ENCODE results near the gene CD82. TPM values are rescaled to one million over a fixed set of nuclear protein-coding genes. Genes with fewer than 3 reads are reported as not detected.

Gene CD82
- total RNA-seq, 6 experiments from 2014 or later: 18.9 to 69.4 (median 48.6) TPM

DNA sequence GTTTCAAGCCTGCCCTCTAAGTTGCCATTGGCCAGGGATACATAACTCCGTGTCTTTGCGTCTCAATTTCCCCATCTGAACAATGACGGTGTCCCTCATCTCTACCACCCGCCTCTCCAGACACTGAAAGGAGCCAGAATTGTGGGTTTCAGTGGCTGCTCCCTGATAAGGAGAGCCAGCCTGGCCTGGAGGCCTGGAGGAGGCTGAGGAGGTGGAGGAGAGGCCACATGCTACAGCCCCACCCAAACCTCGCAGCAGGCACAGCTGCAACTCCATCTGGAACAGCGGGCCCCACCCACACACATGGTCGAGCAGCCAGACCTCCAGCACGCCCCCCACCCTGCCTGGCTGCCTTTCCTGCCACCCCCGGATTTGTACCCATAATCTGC, 34.4 kb upstream of the CD82 start:
- WGBS (ENCODE audit: insufficient coverage, low coverage, low lambda C conversion rate, missing lambda C conversion rate): 60% methylated on average over 1 of the region's 9 CpGs
- Histone ChIP-seq H3K4me1 (no peaks in the 10 kb centered on the region), H3K27ac (no peak overlapping the region), H3K4me3 (no peak overlapping the region), H3K9me3 (no peaks in the 10 kb centered on the region), H3K36me3 (no peaks in the 10 kb centered on the region), H3K27me3 (no peaks in the 10 kb centered on the region)
- DNase-seq (no peak), ATAC-seq (no peak)
- intact Hi-C loops (cut with DNase I): loop anchor here in 1 of 2 donors (10.0 kb wide), 1 partner anchor 416 kb away; no protein-coding TSS in a partner anchor
- TF ChIP-seq, protein P1, sequence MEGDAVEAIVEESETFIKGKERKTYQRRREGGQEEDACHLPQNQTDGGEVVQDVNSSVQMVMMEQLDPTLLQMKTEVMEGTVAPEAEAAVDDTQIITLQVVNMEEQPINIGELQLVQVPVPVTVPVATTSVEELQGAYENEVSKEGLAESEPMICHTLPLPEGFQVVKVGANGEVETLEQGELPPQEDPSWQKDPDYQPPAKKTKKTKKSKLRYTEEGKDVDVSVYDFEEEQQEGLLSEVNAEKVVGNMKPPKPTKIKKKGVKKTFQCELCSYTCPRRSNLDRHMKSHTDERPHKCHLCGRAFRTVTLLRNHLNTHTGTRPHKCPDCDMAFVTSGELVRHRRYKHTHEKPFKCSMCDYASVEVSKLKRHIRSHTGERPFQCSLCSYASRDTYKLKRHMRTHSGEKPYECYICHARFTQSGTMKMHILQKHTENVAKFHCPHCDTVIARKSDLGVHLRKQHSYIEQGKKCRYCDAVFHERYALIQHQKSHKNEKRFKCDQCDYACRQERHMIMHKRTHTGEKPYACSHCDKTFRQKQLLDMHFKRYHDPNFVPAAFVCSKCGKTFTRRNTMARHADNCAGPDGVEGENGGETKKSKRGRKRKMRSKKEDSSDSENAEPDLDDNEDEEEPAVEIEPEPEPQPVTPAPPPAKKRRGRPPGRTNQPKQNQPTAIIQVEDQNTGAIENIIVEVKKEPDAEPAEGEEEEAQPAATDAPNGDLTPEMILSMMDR (IDR thresholded peaks at IDR 0.05): no peak
- TF ChIP-seq POLR2A (IDR thresholded peaks at IDR 0.05): no peak

DNA sequence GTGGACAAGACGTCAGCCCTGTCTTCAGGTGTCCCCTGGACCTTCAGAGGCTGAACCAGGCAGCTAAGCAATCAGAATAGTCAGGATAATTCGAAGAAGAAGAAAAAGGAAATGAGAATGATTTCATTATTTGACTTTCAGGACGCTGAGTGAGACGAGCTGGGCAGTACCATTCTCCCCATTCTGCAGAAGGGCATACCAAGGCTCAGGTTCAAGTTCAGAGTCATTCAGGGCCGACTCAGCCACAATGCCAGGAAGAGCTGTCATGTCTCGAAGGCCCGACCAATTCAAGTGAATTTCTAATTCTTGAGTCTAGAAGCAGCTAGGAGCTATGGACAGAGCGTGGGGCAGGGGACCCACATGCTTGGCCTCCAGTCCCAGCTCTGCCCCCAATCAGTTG, 33.8 kb upstream of the CD82 start:
- Histone ChIP-seq H3K27me3 (no peaks in the 10 kb centered on the region), H3K27ac (no peak overlapping the region), H3K36me3 (no peaks in the 10 kb centered on the region), H3K4me1 (no peaks in the 10 kb centered on the region), H3K4me3 (no peak overlapping the region), H3K9me3 (no peaks in the 10 kb centered on the region)
- DNase-seq (no peak), ATAC-seq (no peak)
- 52% methylated on average over 5 of the region's 8 CpGs for WGBS (ENCODE audit: insufficient coverage, low coverage, low lambda C conversion rate, missing lambda C conversion rate)
- no peak for TF ChIP-seq POLR2A (IDR thresholded peaks at IDR 0.05)
- TF ChIP-seq, protein P1 (IDR thresholded peaks at IDR 0.05): no peak
- intact Hi-C loops (cut with DNase I): loop anchor here in 1 of 2 donors (10.0 kb wide), 1 partner anchor 417 kb away; no protein-coding TSS in a partner anchor

DNA sequence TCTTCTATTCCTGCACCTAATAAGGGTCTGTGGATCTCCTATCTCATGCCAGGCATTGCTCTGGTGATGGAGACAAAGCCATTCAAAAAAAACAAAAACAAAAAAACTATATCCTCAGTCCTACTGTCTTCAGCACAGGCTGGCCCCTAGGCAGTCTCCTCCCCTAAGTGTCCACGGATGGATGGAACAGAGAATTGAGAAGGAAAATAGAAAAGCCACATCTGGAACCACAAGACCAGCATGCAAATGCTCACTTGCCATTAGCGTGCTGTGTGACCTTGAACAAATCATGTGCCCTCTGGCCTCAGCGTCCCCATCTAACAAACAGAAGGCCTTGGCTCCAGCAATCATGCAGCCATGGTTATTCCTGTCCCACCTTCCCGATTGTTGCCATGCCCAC, 32.7 kb upstream of the CD82 start:
- H3K4me1 ChIP-seq: no peaks in the 10 kb centered on the region
- intact Hi-C loops (cut with DNase I): loop anchor here in 1 of 2 donors (10.0 kb wide), 1 partner anchor 418 kb away; no protein-coding TSS in a partner anchor
- no peaks in the 10 kb centered on the region for H3K27me3 ChIP-seq
- H3K27ac ChIP-seq: no peak overlapping the region
- 43% methylated on average over 4 of the region's 4 CpGs for WGBS (ENCODE audit: insufficient coverage, low coverage, low lambda C conversion rate, missing lambda C conversion rate)
- no peak overlapping the region for H3K4me3 ChIP-seq
- TF ChIP-seq, protein P1 (IDR thresholded peaks at IDR 0.05): no peak
- TF ChIP-seq POLR2A (IDR thresholded peaks at IDR 0.05): no peak
- DNase-seq: no peak
- no peaks in the 10 kb centered on the region for H3K36me3 ChIP-seq
- H3K9me3 ChIP-seq: no peaks in the 10 kb centered on the region
- ATAC-seq: no peak

DNA sequence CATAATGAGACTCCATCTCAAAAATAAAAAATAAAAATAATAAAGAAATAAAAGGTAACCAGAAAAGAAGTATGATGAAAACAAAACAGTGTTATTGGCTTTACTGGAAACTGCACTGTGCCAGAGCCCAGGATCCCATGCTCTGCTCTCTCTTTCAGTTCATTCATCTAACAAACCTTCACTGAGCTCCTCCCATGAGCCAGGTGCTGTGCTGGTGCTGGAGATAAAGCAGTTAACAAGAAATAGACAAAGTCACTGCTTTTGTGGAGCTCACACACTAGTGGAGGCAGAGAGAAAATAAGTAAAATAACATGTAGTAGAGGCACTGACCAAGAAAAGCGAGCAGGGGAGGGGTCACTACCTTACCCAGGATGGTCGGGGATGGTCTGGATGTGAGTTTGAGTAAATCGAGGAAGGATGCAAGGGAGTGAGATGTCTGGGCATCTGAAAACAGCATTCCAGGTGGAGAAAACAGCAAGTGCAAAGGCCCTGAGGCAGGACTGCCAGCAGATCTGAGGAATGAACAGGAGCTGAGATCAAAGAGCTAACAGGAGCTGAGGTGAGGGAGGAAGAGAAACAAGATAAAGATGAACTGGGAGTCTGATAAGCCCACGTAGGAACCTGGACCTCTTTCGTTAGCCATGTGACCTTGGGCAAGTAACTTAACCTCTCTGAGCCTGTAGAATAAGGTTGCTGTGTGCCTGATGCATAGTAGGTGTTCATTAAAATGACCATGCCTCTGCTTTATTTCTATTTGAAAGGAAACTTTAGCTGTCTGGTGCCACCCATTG, 31.3 kb upstream of the CD82 start:
- H3K27me3 ChIP-seq: no peaks in the 10 kb centered on the region
- 49% methylated on average over 5 of the region's 5 CpGs for WGBS (ENCODE audit: insufficient coverage, low coverage, low lambda C conversion rate, missing lambda C conversion rate)
- DNase-seq: no peak
- H3K4me3 ChIP-seq: no peak overlapping the region
- no peak for ATAC-seq
- no peaks in the 10 kb centered on the region for H3K4me1 ChIP-seq
- no peak for TF ChIP-seq POLR2A (IDR thresholded peaks at IDR 0.05)
- TF ChIP-seq, protein P1 (IDR thresholded peaks at IDR 0.05): no peak
- no peak overlapping the region for H3K27ac ChIP-seq
- H3K36me3 ChIP-seq: no peaks in the 10 kb centered on the region
- no peaks in the 10 kb centered on the region for H3K9me3 ChIP-seq
- intact Hi-C loops (cut with DNase I): loop anchor here in 1 of 2 donors (10.0 kb wide), 1 partner anchor 419 kb away; no protein-coding TSS in a partner anchor

Measured in right lobe of liver (tissue), 6 donors.